ENCODE results near the gene DDR1.

DDR1 gene

GRCh38 chr6:30883685-30884520 lies at the start of gene DDR1:
Gene DDR1 (plus strand): TSS chr6:30884519. CDS start chr6:30888730, 4,211 bp downstream.
- POLR2A ChIA-PET, result interaction anchor here (0.6 kb wide), 1 partner anchor 57 kb away, joined by 4 read pairs; no protein-coding TSS in a partner anchor
- TF ChIP-seq, protein P1, sequence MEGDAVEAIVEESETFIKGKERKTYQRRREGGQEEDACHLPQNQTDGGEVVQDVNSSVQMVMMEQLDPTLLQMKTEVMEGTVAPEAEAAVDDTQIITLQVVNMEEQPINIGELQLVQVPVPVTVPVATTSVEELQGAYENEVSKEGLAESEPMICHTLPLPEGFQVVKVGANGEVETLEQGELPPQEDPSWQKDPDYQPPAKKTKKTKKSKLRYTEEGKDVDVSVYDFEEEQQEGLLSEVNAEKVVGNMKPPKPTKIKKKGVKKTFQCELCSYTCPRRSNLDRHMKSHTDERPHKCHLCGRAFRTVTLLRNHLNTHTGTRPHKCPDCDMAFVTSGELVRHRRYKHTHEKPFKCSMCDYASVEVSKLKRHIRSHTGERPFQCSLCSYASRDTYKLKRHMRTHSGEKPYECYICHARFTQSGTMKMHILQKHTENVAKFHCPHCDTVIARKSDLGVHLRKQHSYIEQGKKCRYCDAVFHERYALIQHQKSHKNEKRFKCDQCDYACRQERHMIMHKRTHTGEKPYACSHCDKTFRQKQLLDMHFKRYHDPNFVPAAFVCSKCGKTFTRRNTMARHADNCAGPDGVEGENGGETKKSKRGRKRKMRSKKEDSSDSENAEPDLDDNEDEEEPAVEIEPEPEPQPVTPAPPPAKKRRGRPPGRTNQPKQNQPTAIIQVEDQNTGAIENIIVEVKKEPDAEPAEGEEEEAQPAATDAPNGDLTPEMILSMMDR (IDR thresholded peaks at IDR 0.05; ENCODE audit: control extremely low read depth, extremely low read depth, low read depth, missing control alignments), result no peak
- peak; percentile 84 for DNase-seq (ENCODE audit: extremely low spot score)
- CTCF ChIA-PET, result interaction anchor here (0.9 to 5.8 kb wide), 10 partner anchors 13 to 205 kb away, joined by 3 to 34 read pairs (median 6); partner anchors contain the start of gene VARS2

DNA sequence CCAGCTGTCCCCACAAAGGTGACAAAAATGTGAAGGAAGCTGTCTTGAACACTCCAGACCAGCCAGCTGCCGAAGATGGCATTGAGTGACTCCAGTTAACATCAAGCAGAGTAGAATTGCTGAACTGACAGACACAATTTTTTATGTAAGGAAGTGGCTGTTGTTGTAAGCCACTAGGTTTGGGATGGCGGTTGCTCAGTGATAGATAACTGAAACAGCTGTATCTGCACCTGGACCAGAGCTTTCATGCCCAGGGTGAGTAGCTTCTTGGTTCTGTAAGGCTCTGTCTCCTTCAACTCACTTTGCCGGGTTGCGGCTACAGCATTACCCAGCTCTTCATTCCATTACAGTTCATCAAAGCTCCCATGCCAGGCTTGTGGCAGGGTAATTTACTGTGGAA lies 49.7 kb upstream of the DDR1 start:
- ChIA-PET CTCF (interaction anchor here (1.2 to 21.1 kb wide), 6 partner anchors 11 to 253 kb away, joined by 3 to 252 read pairs (median 11); partner anchors contain the start of gene VARS2), POLR2A (no interaction called here)
- TF ChIP-seq, protein P1 (IDR thresholded peaks at IDR 0.05; ENCODE audit: control extremely low read depth, extremely low read depth, low read depth, missing control alignments), result no peak
- DNase-seq (ENCODE audit: extremely low spot score), result no peak

- TF ChIP-seq, protein P1 (IDR thresholded peaks at IDR 0.05; ENCODE audit: control extremely low read depth, extremely low read depth, low read depth, missing control alignments), result no peak
- CTCF ChIA-PET, result interaction anchor here (1.3 to 21.1 kb wide), 7 partner anchors 15 to 235 kb away, joined by 3 to 252 read pairs (median 5); partner anchors contain the start of gene VARS2
- POLR2A ChIA-PET, result no interaction called here
- DNase-seq (ENCODE audit: extremely low spot score), result no peak
These were observed 48.7 kb upstream of the DDR1 start for GRCh38 chr6:30835576-30835975.

DNA sequence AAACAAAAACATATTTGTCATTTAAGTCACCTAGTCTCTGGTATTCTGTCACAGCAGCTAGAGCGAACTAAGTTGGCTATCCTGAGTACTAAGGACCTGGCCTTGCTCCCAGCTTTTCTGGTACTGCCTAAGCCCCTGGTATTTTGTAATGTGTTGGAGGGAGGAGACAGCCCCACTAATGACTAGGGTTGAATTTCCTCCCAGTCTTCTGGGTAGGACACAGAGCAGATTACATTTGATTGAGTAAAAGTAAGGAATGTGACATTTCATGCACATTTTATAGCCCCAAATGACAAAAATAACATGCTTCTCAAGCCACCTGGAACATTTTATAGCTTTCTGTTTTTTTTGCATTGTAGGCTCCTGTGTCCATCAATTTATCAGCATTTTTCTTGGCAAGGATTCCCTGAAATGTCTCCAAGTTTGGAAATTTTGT lies 47.9 kb upstream of the DDR1 start:
- TF ChIP-seq, protein P1 (IDR thresholded peaks at IDR 0.05; ENCODE audit: control extremely low read depth, extremely low read depth, low read depth, missing control alignments), result no peak
- no peak for DNase-seq (ENCODE audit: extremely low spot score)
- CTCF ChIA-PET, result interaction anchor here (0.8 to 21.1 kb wide), 9 partner anchors 9 to 251 kb away, joined by 3 to 252 read pairs (median 4); partner anchors contain the start of gene VARS2
- POLR2A ChIA-PET, result no interaction called here

GRCh38 chr6:30836957-30837356 lies 47.4 kb upstream of the DDR1 start:
- ChIA-PET CTCF (interaction anchor here (0.8 to 21.1 kb wide), 8 partner anchors 9 to 250 kb away, joined by 3 to 252 read pairs (median 4); partner anchors contain the start of gene VARS2), POLR2A (no interaction called here)
- no peak for DNase-seq (ENCODE audit: extremely low spot score)
- TF ChIP-seq, protein P1 (IDR thresholded peaks at IDR 0.05; ENCODE audit: control extremely low read depth, extremely low read depth, low read depth, missing control alignments), result no peak

GRCh38 chr6:30837432-30837831 lies 46.9 kb upstream of the DDR1 start:
- ChIA-PET POLR2A (no interaction called here), CTCF (interaction anchor here (1.0 to 21.1 kb wide), 6 partner anchors 8 to 249 kb away, joined by 3 to 252 read pairs (median 3); no protein-coding TSS in a partner anchor)
- TF ChIP-seq, protein P1 (IDR thresholded peaks at IDR 0.05; ENCODE audit: control extremely low read depth, extremely low read depth, low read depth, missing control alignments), result no peak
- no peak for DNase-seq (ENCODE audit: extremely low spot score)
